AG10803 (cell line): ENCODE measurements around the gene DAPK1.

Experiments
- DNase-seq: peaks from one replicate; pipeline ENCODE4 v3.0.0; 2010; ENCODE audit warnings: low read depth
- H3K4me3 ChIP-seq: 2 replicates; pipeline ENCODE4 v1.5.1; 2011; ENCODE audit warnings: mild to moderate bottlenecking, low read length, control low read depth
- TF ChIP-seq, protein P1 (sequence below): conservative IDR thresholded peaks from 2 replicates; pipeline ENCODE4 v1.5.1; 2011; ENCODE audit warnings: mild to moderate bottlenecking, low read length, control low read depth, inconsistent platforms

Gene DAPK1

GRCh38 chr9:87628346-87628745 is 130.7 kb downstream of the DAPK1 start:
- TF ChIP-seq, protein P1, sequence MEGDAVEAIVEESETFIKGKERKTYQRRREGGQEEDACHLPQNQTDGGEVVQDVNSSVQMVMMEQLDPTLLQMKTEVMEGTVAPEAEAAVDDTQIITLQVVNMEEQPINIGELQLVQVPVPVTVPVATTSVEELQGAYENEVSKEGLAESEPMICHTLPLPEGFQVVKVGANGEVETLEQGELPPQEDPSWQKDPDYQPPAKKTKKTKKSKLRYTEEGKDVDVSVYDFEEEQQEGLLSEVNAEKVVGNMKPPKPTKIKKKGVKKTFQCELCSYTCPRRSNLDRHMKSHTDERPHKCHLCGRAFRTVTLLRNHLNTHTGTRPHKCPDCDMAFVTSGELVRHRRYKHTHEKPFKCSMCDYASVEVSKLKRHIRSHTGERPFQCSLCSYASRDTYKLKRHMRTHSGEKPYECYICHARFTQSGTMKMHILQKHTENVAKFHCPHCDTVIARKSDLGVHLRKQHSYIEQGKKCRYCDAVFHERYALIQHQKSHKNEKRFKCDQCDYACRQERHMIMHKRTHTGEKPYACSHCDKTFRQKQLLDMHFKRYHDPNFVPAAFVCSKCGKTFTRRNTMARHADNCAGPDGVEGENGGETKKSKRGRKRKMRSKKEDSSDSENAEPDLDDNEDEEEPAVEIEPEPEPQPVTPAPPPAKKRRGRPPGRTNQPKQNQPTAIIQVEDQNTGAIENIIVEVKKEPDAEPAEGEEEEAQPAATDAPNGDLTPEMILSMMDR = no peak
- no peak for DNase-seq
- H3K4me3 ChIP-seq = no peak overlapping the region

- no peak overlapping the region for H3K4me3 ChIP-seq
- DNase-seq = no peak
- TF ChIP-seq, protein P1 = no peak
These were observed 131.4 kb downstream of the DAPK1 start for GRCh38 chr9:87629104-87629503.

GRCh38 chr9:87630266-87630665 is 132.6 kb downstream of the DAPK1 start:
- H3K4me3 ChIP-seq = no peak overlapping the region
- DNase-seq = no peak
- TF ChIP-seq, protein P1 = no peak

DNA sequence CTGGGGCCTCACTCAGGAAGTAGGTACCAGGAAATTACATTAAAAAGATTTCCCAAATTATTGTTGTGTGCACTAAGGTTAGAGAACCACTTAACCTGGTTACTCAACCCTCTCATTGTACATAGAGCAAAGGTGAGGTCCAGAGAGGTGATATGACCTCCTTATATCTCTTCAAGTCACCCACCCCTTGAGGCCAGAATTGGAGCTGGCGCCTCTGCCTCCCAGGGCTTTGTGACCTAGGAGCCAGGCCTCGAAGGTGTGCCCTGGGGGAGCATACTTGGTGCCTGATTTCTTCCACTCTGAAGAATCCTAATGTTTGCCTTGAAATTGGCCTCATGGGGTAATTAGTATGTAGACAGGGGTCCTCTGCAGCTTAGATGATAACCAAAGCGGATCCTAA is 133.2 kb downstream of the DAPK1 start:
- H3K4me3 ChIP-seq = no peak overlapping the region
- no peak for DNase-seq
- TF ChIP-seq, protein P1 = no peak

DNA sequence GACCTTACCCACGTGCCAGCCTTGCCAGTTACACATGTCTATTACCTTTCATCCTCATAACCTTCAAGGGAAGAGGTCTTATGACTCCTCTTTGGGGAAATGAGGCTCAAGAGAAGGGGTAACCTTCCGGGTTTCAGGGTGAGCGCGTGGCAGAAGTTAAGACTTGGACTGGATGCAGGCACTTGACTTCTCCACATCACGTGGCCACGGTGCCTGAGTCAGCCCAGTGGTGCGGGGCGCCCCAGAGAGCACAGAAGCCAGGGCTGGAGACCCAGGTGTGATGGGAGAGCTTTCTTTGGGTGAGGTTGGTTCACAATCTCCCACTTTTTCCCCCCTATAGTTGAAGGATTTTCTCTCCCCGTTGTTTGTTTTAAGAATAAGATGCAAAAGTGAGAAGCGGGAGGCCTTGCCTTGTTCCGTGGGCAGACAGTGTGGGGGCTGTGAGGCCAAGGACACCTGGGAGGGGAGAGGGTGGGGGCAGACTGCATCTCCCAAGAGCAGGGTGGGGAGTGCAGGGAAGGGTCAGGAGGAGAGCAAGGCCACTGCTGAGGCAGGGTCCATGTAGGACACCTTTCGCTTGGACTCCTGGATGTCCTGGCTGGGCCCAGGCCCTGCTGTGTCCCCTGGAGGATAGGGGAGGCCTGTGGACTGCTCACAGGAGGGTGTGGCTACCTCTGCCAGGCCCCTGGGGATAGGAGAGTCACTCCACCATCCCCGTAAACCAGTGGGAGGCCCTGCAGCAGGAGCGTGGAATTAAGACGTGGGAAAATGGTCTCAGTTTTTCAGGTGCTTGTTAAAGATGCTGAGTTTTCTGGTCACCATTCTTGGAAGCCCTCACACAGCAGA is 138.2 kb downstream of the DAPK1 start:
- H3K4me3 ChIP-seq = no peak overlapping the region
- TF ChIP-seq, protein P1 = no peak
- no peak for DNase-seq

DNA sequence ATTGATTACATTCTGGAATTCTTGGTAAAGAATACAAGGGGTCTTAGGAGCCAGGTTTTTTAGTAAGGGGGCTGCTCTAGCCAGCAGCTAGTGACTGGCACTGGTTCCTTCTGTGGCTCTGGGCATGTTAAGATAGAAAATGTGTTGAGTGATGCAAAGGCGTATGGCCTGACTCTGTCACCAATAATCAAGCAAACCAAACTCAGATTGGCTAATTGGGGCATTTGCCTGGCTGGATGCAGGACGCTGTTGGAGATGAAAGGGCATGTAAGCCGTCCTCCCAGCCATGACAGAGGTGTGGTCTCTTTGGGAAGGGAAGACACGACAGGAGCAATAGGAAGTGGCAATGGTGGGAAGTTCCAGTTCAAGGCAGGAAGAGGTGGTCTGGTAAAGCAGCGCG is 140.6 kb downstream of the DAPK1 start:
- no peak overlapping the region for H3K4me3 ChIP-seq
- TF ChIP-seq, protein P1 = no peak
- no peak for DNase-seq

- TF ChIP-seq, protein P1 = no peak
- H3K4me3 ChIP-seq = no peak overlapping the region
- DNase-seq = no peak
These were observed 142.3 kb downstream of the DAPK1 start for GRCh38 chr9:87639949-87640348.
